ENCODE data around the gene ANKRD16.

DNA sequence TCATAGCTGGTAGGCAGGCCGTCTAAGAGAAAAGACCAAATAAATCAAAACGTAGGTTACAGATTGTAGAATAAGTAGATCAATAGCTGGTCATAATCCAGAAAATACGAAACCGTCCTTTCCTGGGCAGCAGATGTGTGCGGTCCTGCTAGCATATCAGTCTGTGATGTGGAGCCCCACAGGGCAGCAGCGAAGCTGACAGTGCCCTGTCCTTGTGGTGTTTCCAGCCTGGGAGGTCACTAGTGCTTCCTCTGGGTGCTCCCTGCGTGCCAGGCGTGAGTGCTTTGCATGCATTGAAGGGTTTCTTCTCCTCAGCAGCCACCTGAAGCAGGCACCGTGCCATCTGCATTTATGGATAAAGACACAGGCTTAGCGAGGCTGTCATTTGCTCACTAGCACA is 45.9 kb upstream of the ANKRD16 start:
- TF ChIP-seq, protein P1, sequence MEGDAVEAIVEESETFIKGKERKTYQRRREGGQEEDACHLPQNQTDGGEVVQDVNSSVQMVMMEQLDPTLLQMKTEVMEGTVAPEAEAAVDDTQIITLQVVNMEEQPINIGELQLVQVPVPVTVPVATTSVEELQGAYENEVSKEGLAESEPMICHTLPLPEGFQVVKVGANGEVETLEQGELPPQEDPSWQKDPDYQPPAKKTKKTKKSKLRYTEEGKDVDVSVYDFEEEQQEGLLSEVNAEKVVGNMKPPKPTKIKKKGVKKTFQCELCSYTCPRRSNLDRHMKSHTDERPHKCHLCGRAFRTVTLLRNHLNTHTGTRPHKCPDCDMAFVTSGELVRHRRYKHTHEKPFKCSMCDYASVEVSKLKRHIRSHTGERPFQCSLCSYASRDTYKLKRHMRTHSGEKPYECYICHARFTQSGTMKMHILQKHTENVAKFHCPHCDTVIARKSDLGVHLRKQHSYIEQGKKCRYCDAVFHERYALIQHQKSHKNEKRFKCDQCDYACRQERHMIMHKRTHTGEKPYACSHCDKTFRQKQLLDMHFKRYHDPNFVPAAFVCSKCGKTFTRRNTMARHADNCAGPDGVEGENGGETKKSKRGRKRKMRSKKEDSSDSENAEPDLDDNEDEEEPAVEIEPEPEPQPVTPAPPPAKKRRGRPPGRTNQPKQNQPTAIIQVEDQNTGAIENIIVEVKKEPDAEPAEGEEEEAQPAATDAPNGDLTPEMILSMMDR (conservative IDR thresholded peaks at IDR 0.05; ENCODE audit: low read depth, low read length), result no peak
- no peak for TF ChIP-seq EZH2 (IDR thresholded peaks at IDR 0.05; ENCODE audit: low read length, unreplicated experiment)
- no peak for TF ChIP-seq EZH2phosphoT487 (IDR thresholded peaks at IDR 0.05; ENCODE audit: borderline replicate concordance, low read length)

Data from PC-3 (cell line).